ENCODE results near the gene EFNA1. TPM values are rescaled to one million over a fixed set of nuclear protein-coding genes. Genes with fewer than 3 reads are reported as not detected.

Gene EFNA1
- total and polyA plus RNA-seq, 7 donors = 15.5 to 112 (median 22.5) TPM

DNA sequence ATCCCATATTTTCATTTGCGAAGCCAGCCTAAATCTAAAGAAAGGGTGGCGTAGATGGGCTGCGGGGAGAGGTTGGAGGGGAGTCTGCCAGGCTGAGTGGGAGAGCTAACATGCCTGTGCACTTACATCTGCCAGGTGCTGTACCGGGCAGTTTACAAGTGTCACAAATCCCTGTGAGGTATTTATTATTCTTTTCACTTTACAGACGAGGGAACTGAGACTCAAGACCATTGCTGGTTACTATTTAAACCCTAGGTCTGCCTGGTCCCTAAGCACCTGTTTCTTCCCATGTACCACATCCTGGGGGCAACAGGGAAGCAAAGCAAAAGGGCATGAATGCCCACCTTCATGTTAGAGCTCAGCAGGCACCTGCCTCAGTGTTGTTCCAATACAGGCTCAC is 19.4 kb upstream of the EFNA1 start:
- 55 to 83% methylated on average over 5 of the region's 5 CpGs for WGBS, 2 donors
- Histone ChIP-seq H3K36me3 (no peaks in the 10 kb centered on the region), H3K4me1 (no peaks in the 10 kb centered on the region), H3K27ac (no peak overlapping the region), H3K4me3 (no peak overlapping the region), H3K27me3 (no peaks in the 10 kb centered on the region), H3K9me3 (no peaks in the 10 kb centered on the region)
- TF ChIP-seq, protein P1, sequence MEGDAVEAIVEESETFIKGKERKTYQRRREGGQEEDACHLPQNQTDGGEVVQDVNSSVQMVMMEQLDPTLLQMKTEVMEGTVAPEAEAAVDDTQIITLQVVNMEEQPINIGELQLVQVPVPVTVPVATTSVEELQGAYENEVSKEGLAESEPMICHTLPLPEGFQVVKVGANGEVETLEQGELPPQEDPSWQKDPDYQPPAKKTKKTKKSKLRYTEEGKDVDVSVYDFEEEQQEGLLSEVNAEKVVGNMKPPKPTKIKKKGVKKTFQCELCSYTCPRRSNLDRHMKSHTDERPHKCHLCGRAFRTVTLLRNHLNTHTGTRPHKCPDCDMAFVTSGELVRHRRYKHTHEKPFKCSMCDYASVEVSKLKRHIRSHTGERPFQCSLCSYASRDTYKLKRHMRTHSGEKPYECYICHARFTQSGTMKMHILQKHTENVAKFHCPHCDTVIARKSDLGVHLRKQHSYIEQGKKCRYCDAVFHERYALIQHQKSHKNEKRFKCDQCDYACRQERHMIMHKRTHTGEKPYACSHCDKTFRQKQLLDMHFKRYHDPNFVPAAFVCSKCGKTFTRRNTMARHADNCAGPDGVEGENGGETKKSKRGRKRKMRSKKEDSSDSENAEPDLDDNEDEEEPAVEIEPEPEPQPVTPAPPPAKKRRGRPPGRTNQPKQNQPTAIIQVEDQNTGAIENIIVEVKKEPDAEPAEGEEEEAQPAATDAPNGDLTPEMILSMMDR (IDR thresholded peaks at IDR 0.05) = no peak
- TF ChIP-seq POLR2A (IDR thresholded peaks at IDR 0.05) = no peak
- no peak for TF ChIP-seq EP300 (IDR thresholded peaks at IDR 0.05)
- no peak for TF ChIP-seq POLR2AphosphoS5 (IDR thresholded peaks at IDR 0.05)
- intact Hi-C loops (cut with DNase I) = no loop called here
- DNase-seq = no peak

DNA sequence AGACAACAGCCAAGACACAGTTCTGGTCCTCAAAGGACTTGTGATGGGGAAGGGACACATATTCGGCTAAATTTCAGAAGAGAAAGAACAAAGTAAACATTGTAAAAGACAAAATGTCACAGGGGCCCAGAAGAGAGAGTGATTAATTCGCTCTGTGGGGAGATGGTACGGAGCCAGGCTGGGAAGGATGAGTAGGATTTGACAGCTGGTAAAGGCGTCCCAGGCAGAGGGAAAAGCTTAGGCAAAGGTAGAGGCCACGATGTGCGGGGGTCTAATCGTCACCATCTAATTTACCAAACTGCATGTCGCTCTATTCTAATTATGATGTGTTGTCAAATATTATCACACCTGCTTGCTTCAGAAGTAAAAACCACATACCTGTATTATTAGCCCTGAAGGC is 17.3 kb upstream of the EFNA1 start:
- intact Hi-C loops (cut with DNase I) = no loop called here
- Histone ChIP-seq H3K27me3 (no peaks in the 10 kb centered on the region), H3K27ac (no peak overlapping the region), H3K4me1 (no peaks in the 10 kb centered on the region), H3K9me3 (no peaks in the 10 kb centered on the region), H3K4me3 (no peak overlapping the region), H3K36me3 (no peaks in the 10 kb centered on the region)
- DNase-seq = no peak
- WGBS, 2 donors = 84 to 86% methylated on average over 8 of the region's 8 CpGs
- TF ChIP-seq EP300 (IDR thresholded peaks at IDR 0.05) (no peak), POLR2A (IDR thresholded peaks at IDR 0.05) (no peak), POLR2AphosphoS5 (IDR thresholded peaks at IDR 0.05) (no peak)
- TF ChIP-seq, protein P1 (IDR thresholded peaks at IDR 0.05) = no peak

DNA sequence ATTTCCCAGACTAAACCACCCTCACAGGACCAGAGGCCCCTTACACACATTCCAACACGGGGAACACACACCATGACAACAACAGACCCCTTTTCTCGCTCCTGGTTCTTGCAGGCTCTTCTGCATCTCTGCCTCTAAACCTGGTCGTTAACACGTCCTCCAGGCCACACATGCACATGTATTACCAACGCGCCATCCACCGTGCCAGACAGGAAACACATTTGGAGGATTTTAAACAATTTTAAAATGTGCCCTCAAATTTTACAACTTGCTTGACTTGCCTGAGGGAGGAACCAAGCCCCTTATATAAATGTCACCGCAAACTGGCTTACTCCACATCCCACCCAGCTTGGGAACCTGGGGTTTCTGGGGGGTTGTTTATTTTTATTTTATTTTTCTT is 16.9 kb upstream of the EFNA1 start:
- TF ChIP-seq POLR2AphosphoS5 (IDR thresholded peaks at IDR 0.05) (no peak), POLR2A (IDR thresholded peaks at IDR 0.05) (no peak), EP300 (IDR thresholded peaks at IDR 0.05) (no peak)
- TF ChIP-seq, protein P1 (IDR thresholded peaks at IDR 0.05) = no peak
- no peak overlapping the region for H3K27ac ChIP-seq
- no peaks in the 10 kb centered on the region for H3K36me3 ChIP-seq
- no peaks in the 10 kb centered on the region for H3K4me1 ChIP-seq
- no peak for DNase-seq
- H3K9me3 ChIP-seq = no peaks in the 10 kb centered on the region
- intact Hi-C loops (cut with DNase I) = no loop called here
- no peak overlapping the region for H3K4me3 ChIP-seq
- no peaks in the 10 kb centered on the region for H3K27me3 ChIP-seq
- 48 to 79% methylated on average over 8 of the region's 8 CpGs for WGBS, 2 donors

DNA sequence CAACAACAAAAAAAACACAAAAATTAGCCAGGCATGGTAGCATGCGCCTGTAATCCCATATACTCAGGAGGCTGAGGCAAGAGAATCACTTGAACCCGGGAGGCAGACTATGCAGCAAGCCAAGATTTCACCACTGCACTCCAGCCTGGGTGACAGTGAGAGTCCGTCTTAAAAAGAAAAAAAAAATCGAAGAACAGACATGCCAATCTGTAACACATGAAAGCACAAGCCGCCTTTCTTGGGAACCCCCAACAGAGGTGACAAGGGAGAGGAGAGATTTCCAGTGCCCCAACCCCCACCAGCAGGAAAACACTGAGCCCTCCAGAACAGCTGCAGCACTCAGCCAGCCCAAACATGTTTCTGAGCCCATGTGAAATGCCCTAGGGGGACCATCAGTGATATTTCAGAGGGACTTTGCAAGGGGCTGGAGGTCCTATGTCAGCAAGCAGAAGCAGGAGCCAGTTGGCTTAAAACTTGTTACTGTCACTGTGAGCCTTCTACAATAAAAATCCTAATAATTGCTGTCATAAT is 14.2 kb upstream of the EFNA1 start:
- TF ChIP-seq EP300 (IDR thresholded peaks at IDR 0.05) (no peak), POLR2A (IDR thresholded peaks at IDR 0.05) (no peak), POLR2AphosphoS5 (IDR thresholded peaks at IDR 0.05) (no peak)
- TF ChIP-seq, protein P1 (IDR thresholded peaks at IDR 0.05) = no peak
- H3K4me3 ChIP-seq = no peak overlapping the region
- H3K27me3 ChIP-seq = peaks cover 0 to 4% (median 0%) of the 10 kb centered on the region in 3 donors
- H3K9me3 ChIP-seq = no peaks in the 10 kb centered on the region
- no peak overlapping the region for H3K27ac ChIP-seq
- H3K4me1 ChIP-seq = no peaks in the 10 kb centered on the region
- DNase-seq = no peak
- no peaks in the 10 kb centered on the region for H3K36me3 ChIP-seq
- 83 to 84% methylated on average over 5 of the region's 5 CpGs for WGBS, 2 donors
- intact Hi-C loops (cut with DNase I) = no loop called here

Data from sigmoid colon (tissue), 7 donors.